AG10803 (cell line): ENCODE results near the gene ABCA4.

Source experiments
- DNase-seq: peaks from one replicate; pipeline ENCODE4 v3.0.0; 2010; ENCODE audit warnings: low read depth
- H3K4me3 ChIP-seq: 2 replicates; pipeline ENCODE4 v1.5.1; 2011; ENCODE audit warnings: mild to moderate bottlenecking, low read length, control low read depth
- CTCF ChIP-seq: conservative IDR thresholded peaks from 2 replicates; pipeline ENCODE4 v1.5.1; 2011; ENCODE audit warnings: mild to moderate bottlenecking, low read length, control low read depth, inconsistent platforms

Gene ABCA4

GRCh38 chr1:94039871-94040569 lies 80.9 kb downstream of the ABCA4 start:
- no peak for TF ChIP-seq CTCF
- DNase-seq = peak; percentile 56
- no peak overlapping the region for H3K4me3 ChIP-seq

GRCh38 chr1:94039514-94039870 lies 81.5 kb downstream of the ABCA4 start:
- DNase-seq = peak; percentile 63
- TF ChIP-seq CTCF = peak; percentile 74
- H3K4me3 ChIP-seq = no peak overlapping the region

GRCh38 chr1:94038511-94038910 lies 82.4 kb downstream of the ABCA4 start:
- no peak for TF ChIP-seq CTCF
- DNase-seq = peak; percentile 47
- H3K4me3 ChIP-seq = no peak overlapping the region

- H3K4me3 ChIP-seq = no peak overlapping the region
- no peak for TF ChIP-seq CTCF
- DNase-seq = no peak
Measured at GRCh38 chr1:94037392-94038229, 83.3 kb downstream of the ABCA4 start.

GRCh38 chr1:94036730-94037129 lies 84.2 kb downstream of the ABCA4 start:
- TF ChIP-seq CTCF = no peak
- DNase-seq = peak; percentile 58
- no peak overlapping the region for H3K4me3 ChIP-seq

- no peak for TF ChIP-seq CTCF
- H3K4me3 ChIP-seq = no peak overlapping the region
- DNase-seq = no peak
Measured at GRCh38 chr1:94033849-94034248, 87.1 kb downstream of the ABCA4 start.

GRCh38 chr1:94032637-94033036 lies 88.3 kb downstream of the ABCA4 start:
- DNase-seq = no peak
- H3K4me3 ChIP-seq = no peak overlapping the region
- TF ChIP-seq CTCF = no peak
